Measurements from ENCODE around the gene ITGA11. TPM values are rescaled to one million over a fixed set of nuclear protein-coding genes. Genes with fewer than 3 reads are reported as not detected.

Gene ITGA11
- total RNA-seq, 1 experiment from 2014 or later, result 54.7 TPM

- peak; percentile 29 for DNase-seq (ENCODE audit: low read depth)
Measured at GRCh38 chr15:68354268-68354667, 77.7 kb downstream of the ITGA11 start.

- peak; percentile 45 for DNase-seq (ENCODE audit: low read depth)
Measured at GRCh38 chr15:68353421-68354135, 78.4 kb downstream of the ITGA11 start.

GRCh38 chr15:68352401-68353062, 79.4 kb downstream of the ITGA11 start:
- peak; percentile 99 for DNase-seq (ENCODE audit: low read depth)

GRCh38 chr15:68349151-68349550, 82.8 kb downstream of the ITGA11 start:
- DNase-seq (ENCODE audit: low read depth), result no peak

GRCh38 chr15:68348606-68349005, 83.4 kb downstream of the ITGA11 start:
- no peak for DNase-seq (ENCODE audit: low read depth)

GRCh38 chr15:68348081-68348480, 83.9 kb downstream of the ITGA11 start:
- no peak for DNase-seq (ENCODE audit: low read depth)

- no peak for DNase-seq (ENCODE audit: low read depth)
Measured at GRCh38 chr15:68347392-68347791, 84.6 kb downstream of the ITGA11 start.

- no peak for DNase-seq (ENCODE audit: low read depth)
Measured at GRCh38 chr15:68346979-68347378, 85.0 kb downstream of the ITGA11 start.

GRCh38 chr15:68345481-68345880, 86.5 kb downstream of the ITGA11 start:
- DNase-seq (ENCODE audit: low read depth), result no peak

- peak; percentile 35 for DNase-seq (ENCODE audit: low read depth)
Measured at GRCh38 chr15:68344600-68344999, 87.4 kb downstream of the ITGA11 start.

- no peak for DNase-seq (ENCODE audit: low read depth)
Measured at GRCh38 chr15:68343579-68344225, 88.3 kb downstream of the ITGA11 start.

GRCh38 chr15:68341760-68342725, 89.9 kb downstream of the ITGA11 start:
- no peak for DNase-seq (ENCODE audit: low read depth)

- no peak for DNase-seq (ENCODE audit: low read depth)
Measured at GRCh38 chr15:68340726-68341671, 91.0 kb downstream of the ITGA11 start.

GRCh38 chr15:68339481-68339880, 92.5 kb downstream of the ITGA11 start:
- DNase-seq (ENCODE audit: low read depth), result no peak

- peak; percentile 80 for DNase-seq (ENCODE audit: low read depth)
Measured at GRCh38 chr15:68337826-68338225, 94.1 kb downstream of the ITGA11 start.

GRCh38 chr15:68336516-68336915, 95.4 kb downstream of the ITGA11 start:
- DNase-seq (ENCODE audit: low read depth), result no peak

- DNase-seq (ENCODE audit: low read depth), result no peak
Measured at GRCh38 chr15:68335655-68336054, 96.3 kb downstream of the ITGA11 start.

- peak; percentile 95 for DNase-seq (ENCODE audit: low read depth)
Measured at GRCh38 chr15:68335251-68335650, 96.7 kb downstream of the ITGA11 start.

- DNase-seq (ENCODE audit: low read depth), result peak; percentile 93
Measured at GRCh38 chr15:68334661-68335124, 97.3 kb downstream of the ITGA11 start.

GRCh38 chr15:68333775-68334470, 98.0 kb downstream of the ITGA11 start:
- DNase-seq (ENCODE audit: low read depth), result peak; percentile 91
